Measurements from ENCODE around the gene COL8A1. TPM values are rescaled to one million over a fixed set of nuclear protein-coding genes. Genes with fewer than 3 reads are reported as not detected.

COL8A1 gene
- total RNA-seq, 1 donor from 2014 or later: 3,403 TPM

- H3K27ac Mint-ChIP-seq (ENCODE audit: unreplicated experiment): peak overlapping the region; percentile 27
- no peak for DNase-seq (ENCODE audit: extremely low spot score, unreplicated experiment)
- no peaks in the 10 kb centered on the region for H3K27me3 Mint-ChIP-seq (ENCODE audit: unreplicated experiment)
- TF ChIP-seq CTCF (IDR thresholded peaks at IDR 0.05): no peak
- H3K9me3 Mint-ChIP-seq (ENCODE audit: unreplicated experiment): no peaks in the 10 kb centered on the region
- H3K4me3 Mint-ChIP-seq (ENCODE audit: unreplicated experiment): peak overlapping the region; percentile 93
- H3K4me1 Mint-ChIP-seq (ENCODE audit: unreplicated experiment): peaks cover 26% of the 10 kb centered on the region
- H3K36me3 Mint-ChIP-seq (ENCODE audit: unreplicated experiment): no peaks in the 10 kb centered on the region
Observed at GRCh38 chr3:99818818-99819217, 180.4 kb downstream of the COL8A1 start.

GRCh38 chr3:99823723-99824711 lies 185.6 kb downstream of the COL8A1 start:
- no peak for TF ChIP-seq CTCF (IDR thresholded peaks at IDR 0.05)
- no peak for DNase-seq (ENCODE audit: extremely low spot score, unreplicated experiment)
- Mint-ChIP-seq H3K36me3 (ENCODE audit: unreplicated experiment) (peaks cover 3% of the 10 kb centered on the region), H3K4me1 (ENCODE audit: unreplicated experiment) (peaks cover 9% of the 10 kb centered on the region), H3K27ac (ENCODE audit: unreplicated experiment) (no peak overlapping the region), H3K4me3 (ENCODE audit: unreplicated experiment) (no peak overlapping the region), H3K9me3 (ENCODE audit: unreplicated experiment) (no peaks in the 10 kb centered on the region), H3K27me3 (ENCODE audit: unreplicated experiment) (no peaks in the 10 kb centered on the region)

- DNase-seq (ENCODE audit: extremely low spot score, unreplicated experiment): no peak
- Mint-ChIP-seq H3K9me3 (ENCODE audit: unreplicated experiment) (no peaks in the 10 kb centered on the region), H3K27ac (ENCODE audit: unreplicated experiment) (no peak overlapping the region), H3K36me3 (ENCODE audit: unreplicated experiment) (peaks cover 3% of the 10 kb centered on the region), H3K4me3 (ENCODE audit: unreplicated experiment) (no peak overlapping the region), H3K27me3 (ENCODE audit: unreplicated experiment) (no peaks in the 10 kb centered on the region), H3K4me1 (ENCODE audit: unreplicated experiment) (peaks cover 6% of the 10 kb centered on the region)
- TF ChIP-seq CTCF (IDR thresholded peaks at IDR 0.05): no peak
Observed at GRCh38 chr3:99825004-99825640, 186.7 kb downstream of the COL8A1 start.

- DNase-seq (ENCODE audit: extremely low spot score, unreplicated experiment): no peak
- Mint-ChIP-seq H3K27ac (ENCODE audit: unreplicated experiment) (no peak overlapping the region), H3K36me3 (ENCODE audit: unreplicated experiment) (peaks cover 3% of the 10 kb centered on the region), H3K27me3 (ENCODE audit: unreplicated experiment) (no peaks in the 10 kb centered on the region), H3K4me1 (ENCODE audit: unreplicated experiment) (peaks cover 4% of the 10 kb centered on the region), H3K9me3 (ENCODE audit: unreplicated experiment) (no peaks in the 10 kb centered on the region), H3K4me3 (ENCODE audit: unreplicated experiment) (no peak overlapping the region)
- TF ChIP-seq CTCF (IDR thresholded peaks at IDR 0.05): no peak
Observed at GRCh38 chr3:99829844-99830243, 191.4 kb downstream of the COL8A1 start.

GRCh38 chr3:99833617-99834205 lies 195.3 kb downstream of the COL8A1 start:
- no peak for DNase-seq (ENCODE audit: extremely low spot score, unreplicated experiment)
- H3K4me3 Mint-ChIP-seq (ENCODE audit: unreplicated experiment): no peak overlapping the region
- H3K27ac Mint-ChIP-seq (ENCODE audit: unreplicated experiment): no peak overlapping the region
- no peaks in the 10 kb centered on the region for H3K9me3 Mint-ChIP-seq (ENCODE audit: unreplicated experiment)
- no peaks in the 10 kb centered on the region for H3K27me3 Mint-ChIP-seq (ENCODE audit: unreplicated experiment)
- no peaks in the 10 kb centered on the region for H3K4me1 Mint-ChIP-seq (ENCODE audit: unreplicated experiment)
- no peak for TF ChIP-seq CTCF (IDR thresholded peaks at IDR 0.05)
- peaks cover 1% of the 10 kb centered on the region for H3K36me3 Mint-ChIP-seq (ENCODE audit: unreplicated experiment)
